C4-2B (cell line): ENCODE results near the gene RFX2.

Experiments used
- H3K27ac ChIP-seq: fragments of 450-650 bp; 2 replicates; pipeline ENCODE4 v1.5.1; 2017
- ZFX ChIP-seq: fragments of 450-650 bp; IDR thresholded peaks from 2 replicates; pipeline ENCODE4 v1.6.1; 2017
- TF ChIP-seq, protein P1 (sequence below): fragments of 450-650 bp; conservative IDR thresholded peaks from 2 replicates; pipeline ENCODE4 v1.5.1; 2017; ENCODE audit warnings: mild to moderate bottlenecking

Gene RFX2

DNA sequence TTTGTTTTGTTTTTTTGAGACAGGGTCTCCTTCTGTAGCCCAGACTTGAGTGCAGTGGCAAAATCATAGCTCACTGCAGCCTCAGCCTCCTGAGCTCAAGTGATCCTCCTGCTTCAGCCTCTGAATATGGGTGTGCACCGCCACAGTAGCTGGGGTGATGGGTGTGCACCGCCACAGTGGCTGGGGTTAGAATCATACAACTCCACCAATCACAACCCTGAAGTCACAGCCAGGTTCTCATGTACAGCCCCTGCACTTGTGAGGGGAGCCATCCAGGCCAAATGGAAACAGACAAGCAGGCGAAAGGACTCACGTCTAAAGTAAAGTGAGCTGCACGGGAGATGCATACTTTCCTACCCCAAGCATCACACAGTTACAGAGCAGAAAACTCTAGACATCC is 69.2 kb downstream of the RFX2 start:
- no peak overlapping the region for H3K27ac ChIP-seq
- TF ChIP-seq ZFX = no peak
- TF ChIP-seq, protein P1, sequence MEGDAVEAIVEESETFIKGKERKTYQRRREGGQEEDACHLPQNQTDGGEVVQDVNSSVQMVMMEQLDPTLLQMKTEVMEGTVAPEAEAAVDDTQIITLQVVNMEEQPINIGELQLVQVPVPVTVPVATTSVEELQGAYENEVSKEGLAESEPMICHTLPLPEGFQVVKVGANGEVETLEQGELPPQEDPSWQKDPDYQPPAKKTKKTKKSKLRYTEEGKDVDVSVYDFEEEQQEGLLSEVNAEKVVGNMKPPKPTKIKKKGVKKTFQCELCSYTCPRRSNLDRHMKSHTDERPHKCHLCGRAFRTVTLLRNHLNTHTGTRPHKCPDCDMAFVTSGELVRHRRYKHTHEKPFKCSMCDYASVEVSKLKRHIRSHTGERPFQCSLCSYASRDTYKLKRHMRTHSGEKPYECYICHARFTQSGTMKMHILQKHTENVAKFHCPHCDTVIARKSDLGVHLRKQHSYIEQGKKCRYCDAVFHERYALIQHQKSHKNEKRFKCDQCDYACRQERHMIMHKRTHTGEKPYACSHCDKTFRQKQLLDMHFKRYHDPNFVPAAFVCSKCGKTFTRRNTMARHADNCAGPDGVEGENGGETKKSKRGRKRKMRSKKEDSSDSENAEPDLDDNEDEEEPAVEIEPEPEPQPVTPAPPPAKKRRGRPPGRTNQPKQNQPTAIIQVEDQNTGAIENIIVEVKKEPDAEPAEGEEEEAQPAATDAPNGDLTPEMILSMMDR = no peak

DNA sequence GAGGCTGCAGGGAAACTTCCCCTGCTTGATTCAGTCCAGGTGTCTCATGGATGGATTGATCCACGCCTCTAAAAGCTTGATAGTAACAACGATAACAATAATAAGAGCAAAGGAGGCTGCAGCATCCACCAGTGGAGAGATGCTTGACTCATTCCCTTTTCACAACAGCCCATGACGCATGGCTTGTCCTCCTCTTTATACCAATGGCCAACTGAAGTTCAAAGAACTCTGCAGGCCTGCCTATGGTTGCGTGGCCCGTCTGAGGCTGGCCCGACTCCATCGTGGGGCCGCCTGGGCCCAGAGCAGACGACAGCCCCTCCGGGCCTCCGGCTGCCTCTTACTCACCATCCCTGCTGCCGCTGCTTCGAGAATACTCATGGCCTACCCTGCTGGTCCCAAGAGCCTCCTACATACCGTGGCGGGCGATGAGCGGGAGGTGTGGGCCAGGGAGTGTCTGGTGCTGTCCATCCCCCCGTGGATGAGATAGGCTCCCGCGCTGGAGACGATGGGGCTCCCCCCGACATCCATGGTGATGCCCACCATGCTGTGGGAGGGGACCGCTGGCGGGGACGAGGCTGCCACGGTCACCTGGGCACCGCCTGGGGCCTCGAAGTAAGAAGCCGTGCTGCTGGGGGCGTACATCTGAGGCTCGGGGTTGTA is 70.6 kb downstream of the RFX2 start:
- TF ChIP-seq, protein P1 = no peak

DNA sequence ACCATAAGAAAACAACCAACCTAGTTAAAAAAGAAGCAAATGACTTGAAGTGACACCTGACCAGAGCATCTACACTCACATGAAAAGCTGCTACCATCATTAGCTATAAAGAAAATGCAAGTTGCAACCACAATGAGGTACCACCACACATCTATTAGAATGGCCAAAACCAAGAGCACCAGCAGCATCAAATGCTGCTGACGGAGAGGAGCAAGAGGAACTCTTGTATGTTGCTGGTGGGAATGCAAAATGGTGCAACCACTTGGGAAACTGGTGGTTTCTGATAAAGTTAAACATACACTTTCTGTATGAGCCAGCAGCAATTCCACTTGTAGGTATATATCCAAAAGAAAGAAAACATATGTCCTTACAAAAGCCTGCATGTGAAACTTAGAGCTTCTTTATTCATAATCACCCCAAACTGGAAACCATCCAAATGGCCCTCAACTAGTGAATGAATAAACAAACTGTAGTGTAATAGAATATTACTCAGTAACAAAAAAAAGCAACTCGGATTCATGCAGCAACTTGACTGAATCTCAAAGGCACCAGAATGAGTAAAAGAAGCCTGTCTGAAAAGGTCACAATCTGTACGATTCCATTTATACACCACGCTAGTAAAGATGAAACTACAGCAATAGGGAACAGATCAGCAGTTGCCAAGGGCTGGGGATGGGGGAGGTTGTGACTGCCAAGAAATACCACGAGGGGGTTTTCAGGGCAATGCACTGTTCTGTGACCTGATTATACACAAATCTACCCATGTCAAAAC is 71.5 kb downstream of the RFX2 start:
- H3K27ac ChIP-seq = no peak overlapping the region
- no peak for TF ChIP-seq ZFX
- TF ChIP-seq, protein P1 = no peak

More for the DNA sequence above, 70.6 kb downstream of the RFX2 start:
- H3K27ac ChIP-seq = no peak overlapping the region

DNA sequence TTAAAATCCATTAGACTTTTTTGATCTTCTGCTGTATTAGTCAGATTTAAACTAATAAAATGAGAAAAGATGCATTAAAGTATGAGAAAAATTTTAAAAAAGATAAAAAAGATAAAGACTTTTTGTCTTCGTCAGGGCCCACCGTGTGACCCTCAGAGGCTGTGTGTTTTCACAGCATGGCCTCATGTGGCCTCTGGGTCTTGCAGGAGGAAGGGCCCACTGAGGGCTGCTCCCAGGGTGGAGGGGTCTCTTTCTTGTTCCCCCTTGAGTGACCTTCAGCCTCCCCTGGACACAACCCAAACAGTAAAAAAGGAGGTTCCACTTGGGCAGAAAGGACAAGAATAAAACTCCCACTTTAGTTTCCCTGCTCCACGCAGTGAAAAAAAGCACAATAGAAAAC is 75.3 kb downstream of the RFX2 start:
- H3K27ac ChIP-seq = no peak overlapping the region
- no peak for TF ChIP-seq ZFX
- TF ChIP-seq, protein P1 = no peak

DNA sequence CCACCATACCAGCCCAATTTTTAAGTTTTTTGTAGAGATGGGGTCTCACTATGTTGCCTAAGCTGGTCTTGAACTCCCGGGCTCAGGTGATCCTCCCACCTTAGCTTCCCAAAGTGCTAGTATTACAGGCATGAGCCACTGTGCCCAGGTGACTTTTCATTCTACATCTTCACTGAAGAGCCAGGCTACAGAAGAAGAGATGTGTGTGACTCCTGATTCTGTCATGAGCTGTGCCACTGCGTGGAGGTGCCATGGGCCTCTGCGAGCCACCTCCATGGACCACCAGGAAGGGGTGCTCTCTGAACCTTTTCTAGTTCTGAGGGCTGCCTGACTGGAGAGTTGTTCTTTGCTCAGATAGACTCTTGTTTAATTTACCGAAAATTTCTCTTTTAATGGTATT is 75.8 kb downstream of the RFX2 start:
- no peak for TF ChIP-seq ZFX
- TF ChIP-seq, protein P1 = no peak
- H3K27ac ChIP-seq = no peak overlapping the region

DNA sequence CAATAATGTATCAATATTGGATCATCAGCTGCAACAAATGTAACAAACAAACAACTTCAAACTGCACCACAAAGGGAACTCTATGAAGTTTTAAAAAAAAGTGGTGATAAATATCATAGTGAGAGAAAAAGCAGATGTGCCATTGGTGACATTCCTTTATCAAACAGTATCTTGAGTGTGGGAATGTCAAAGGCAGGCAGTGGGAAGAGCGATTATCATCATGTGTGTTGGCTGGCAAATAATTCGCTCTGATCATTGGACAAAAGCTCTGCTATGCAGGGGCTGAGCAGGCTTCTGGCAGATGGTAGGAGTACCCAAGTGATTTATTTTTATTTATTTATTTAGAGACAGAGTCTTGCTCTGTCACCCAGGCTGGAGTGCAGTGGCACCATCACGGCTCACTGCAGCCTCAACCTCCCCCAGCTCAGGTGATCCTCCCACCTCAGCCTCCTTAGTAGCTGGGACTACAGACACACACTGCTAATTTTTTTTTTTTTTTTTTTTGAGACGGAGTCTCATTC is 76.5 kb downstream of the RFX2 start:
- TF ChIP-seq ZFX = no peak
- TF ChIP-seq, protein P1 = no peak
- no peak overlapping the region for H3K27ac ChIP-seq

DNA sequence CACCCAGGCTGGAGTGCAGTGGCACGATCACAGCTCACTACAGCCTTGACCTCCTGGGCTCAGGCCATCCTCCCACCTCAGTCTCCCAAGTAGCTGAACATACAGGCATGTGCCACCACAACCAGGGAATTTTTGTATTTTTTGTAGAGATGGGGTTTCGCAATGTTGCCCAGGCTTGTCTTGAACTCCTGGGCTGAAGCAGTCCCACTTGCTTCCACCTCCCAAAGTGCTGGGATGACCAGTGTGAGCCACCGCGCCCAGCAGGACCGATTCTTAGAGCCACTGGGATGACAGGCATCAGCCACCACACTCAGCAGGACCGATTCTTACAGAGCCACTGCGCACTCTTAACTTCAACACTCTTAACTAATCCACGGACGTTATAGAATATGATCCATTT is 77.5 kb downstream of the RFX2 start:
- H3K27ac ChIP-seq = no peak overlapping the region
- TF ChIP-seq, protein P1 = no peak
- TF ChIP-seq ZFX = no peak
